NCI-H526 (cell line): ENCODE results near the gene TCEAL8.
A peak's percentile ranks its signal among the peaks of the same experiment; 100 is the strongest.

Experiments used
- DNase-seq, 2 experiments: peaks; one replicate each; lab custom pipeline; 2025; lab: John Stamatoyannopoulos, UW

Gene TCEAL8

DNA sequence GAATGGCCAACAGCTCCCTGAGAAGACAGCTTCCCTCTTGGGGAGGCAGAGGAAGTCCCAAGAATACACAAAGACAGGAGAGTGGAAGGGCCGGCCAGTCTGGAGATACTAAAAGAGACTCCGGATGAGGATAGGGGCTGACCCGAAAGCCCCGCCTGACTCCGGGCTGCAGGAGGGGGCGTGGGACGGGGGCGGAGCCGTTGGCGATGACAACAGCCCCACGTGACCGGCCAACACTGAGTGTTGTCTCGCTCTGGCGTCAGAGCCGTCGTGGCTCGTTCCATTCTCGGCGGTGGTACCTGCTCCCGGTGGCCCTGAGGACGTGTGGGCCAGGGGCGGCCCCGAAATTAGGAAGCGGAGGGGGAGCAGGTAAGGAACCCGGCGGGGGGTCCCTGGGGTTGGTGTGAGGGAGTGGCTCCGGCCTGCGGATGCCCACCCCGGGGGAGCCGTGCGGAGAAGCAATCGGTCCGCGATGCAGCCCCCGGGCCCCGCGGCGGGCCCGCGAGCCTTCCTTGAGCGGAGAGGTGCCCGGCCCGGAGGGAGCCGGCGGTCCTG lies 40.0 kb downstream of the TCEAL8 start, which contains the start of gene BEX4:
Gene BEX4, plus strand, starts transcription at position 239 of the 555 bp plus-strand sequence. CDS start 1,046 bp downstream, outside the sequence.
- peak; percentile 53 to 87 for DNase-seq

DNA sequence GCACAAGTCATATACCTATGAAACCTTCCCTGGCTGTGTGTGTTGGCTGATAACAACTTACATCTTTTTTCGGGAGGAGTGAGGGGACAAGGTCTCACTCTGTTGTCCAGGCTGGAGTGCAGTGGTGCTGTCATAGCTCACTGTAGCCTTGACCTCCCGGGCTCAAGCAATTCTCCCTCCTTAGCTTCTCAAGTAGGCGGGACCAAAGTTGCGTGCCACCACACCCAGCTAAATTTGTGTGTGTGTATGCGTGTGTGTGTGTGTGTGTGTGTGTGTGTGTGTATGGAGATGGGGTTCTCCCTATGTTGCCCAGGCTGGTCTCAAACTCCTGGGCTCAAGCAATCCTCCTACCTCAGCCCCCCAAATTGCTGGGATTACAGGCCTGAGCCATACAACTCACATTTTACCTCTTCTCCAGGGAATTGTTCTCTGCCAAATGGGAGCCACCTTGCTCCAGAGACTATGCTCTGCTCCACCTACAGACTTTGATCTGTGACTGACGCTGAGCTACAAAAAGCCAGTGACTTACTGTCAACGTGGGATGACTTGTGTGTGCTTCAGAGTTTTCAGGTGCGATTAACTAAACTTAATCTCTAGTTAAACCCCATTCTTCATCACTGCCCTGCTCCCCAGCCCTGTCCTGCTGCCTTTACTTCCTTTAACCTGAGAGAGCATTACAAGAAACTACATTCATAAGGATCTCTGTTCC lies 42.1 kb downstream of the TCEAL8 start:
- no peak for DNase-seq

DNA sequence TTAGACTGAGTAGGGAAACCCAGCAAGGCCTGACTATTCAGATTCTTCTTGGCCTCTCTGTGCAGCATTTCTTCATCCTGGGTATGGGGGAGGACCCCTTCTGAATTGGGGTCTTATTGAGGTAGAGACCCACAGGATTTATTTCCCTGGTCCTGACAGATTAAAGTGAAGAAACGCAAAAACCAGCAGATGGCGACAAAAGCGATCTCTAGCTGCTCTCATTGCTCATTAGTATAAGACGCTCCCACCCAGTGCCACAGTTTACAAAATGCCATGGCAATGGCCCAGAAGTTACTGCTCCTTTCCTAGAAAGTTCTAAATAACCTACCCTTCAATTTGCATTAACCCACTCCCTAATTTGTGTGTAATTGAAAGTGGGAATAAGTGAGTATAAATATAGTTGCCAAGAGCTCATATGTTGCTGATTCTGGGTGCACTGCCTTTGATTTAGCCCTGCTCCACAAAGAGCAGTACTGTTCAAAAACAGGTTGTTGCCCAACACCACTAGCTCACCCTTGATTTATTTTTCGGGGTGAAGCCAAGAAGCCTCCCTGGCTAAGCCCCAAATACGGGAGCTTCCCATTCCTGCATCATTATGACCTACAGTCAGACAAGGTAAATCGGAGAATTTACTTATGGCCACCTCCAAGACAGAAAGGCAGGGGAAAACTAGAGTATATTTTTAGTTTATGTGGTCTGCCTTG lies 43.8 kb downstream of the TCEAL8 start:
- peak in 1 of 2 experiments; percentile 67 for DNase-seq

DNA sequence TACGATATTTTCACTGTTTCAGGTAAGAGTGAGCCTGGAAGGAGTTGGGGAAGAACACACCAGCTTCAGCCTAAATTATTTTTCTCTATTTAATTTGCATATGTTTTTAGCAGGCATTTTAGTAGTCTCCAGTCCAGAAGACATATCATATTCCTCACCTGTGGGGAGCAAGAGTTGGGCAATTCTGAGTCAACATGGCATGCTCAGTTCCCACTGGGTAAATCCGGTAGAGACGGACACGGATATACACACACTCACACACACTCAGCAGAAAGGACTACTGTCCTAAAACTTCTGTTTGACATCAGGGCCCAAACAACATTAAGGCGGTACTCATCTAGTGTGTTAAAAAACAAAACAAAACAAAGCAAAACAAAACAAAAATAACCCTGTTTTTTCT lies 44.9 kb downstream of the TCEAL8 start:
- DNase-seq, result no peak
